Activated naive CD4-positive, alpha-beta T cell treated with anti-CD3 and anti-CD28 coated beads, Interleukin-2, amount 50 U/mL, for 72 hours (primary cell): ENCODE measurements around the gene KIAA0513. TPM values are rescaled to one million over a fixed set of nuclear protein-coding genes. Genes with fewer than 3 reads are reported as not detected.

Experiments
- ATAC-seq, 2 donors: fragments of 150-1000 bp; cut with Tn5 transposase; 2 replicates each; pipeline ENCODE4 v1.10.0; 2021; ENCODE audit warnings: mild to moderate bottlenecking in 2 of 2, moderate library complexity in 2 of 2
- DNase-seq, 2 donors: peaks; one replicate each; pipeline ENCODE4 v3.0.0; 2021 to 2022; ENCODE audit warnings: low spot score in 2 of 2
- H3K27ac Mint-ChIP-seq, 2 donors: one replicate each; pipeline ENCODE4 v1.8.0; 2022; ENCODE audit warnings: mild to moderate bottlenecking in 2 of 2, mixed read lengths in 2 of 2
- H3K36me3 Mint-ChIP-seq, 2 donors: one replicate each; pipeline ENCODE4 v1.8.0; 2022; ENCODE audit warnings: mixed read lengths in 2 of 2
- H3K9me3 Mint-ChIP-seq, 2 donors: one replicate each; pipeline ENCODE4 v1.8.0; 2022; ENCODE audit warnings: mixed read lengths in 2 of 2
- total RNA-seq, 2 donors: library from RNA; stranded (reverse); gene quantifications; one replicate each; pipeline ENCODE4 v1.2.3, GENCODE V29; 2022

KIAA0513 gene
- total RNA-seq, 2 donors from 2014 or later, result 5.5 to 15.0 TPM

DNA sequence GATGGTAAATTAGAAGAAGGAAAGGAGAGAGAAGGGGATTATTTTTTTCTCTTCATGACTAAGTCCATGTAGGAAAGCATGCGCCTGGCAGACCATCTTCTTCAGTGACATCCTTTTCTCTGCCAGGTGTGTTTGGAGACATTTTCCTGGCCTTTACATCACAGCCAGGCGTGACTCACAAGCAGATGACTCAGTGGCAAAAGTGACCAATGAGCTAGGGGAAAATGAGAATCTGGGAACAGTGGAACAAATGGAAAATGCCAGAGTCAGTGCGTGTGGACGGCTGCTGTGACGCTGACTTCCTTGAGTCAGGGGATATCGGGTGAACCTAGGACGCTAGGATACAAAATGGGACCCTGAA is 9.4 kb downstream of the KIAA0513 start:
- DNase-seq, result no peak
- Mint-ChIP-seq H3K27ac (peak overlapping the region; percentile 3 to 25), H3K9me3 (no peaks in the 10 kb centered on the region)

GRCh38 chr16:85037721-85038120 is 10.1 kb downstream of the KIAA0513 start:
- no peak overlapping the region for H3K27ac Mint-ChIP-seq
- no peaks in the 10 kb centered on the region for H3K9me3 Mint-ChIP-seq
- no peak for DNase-seq
- no peak for ATAC-seq
- no peaks in the 10 kb centered on the region for H3K36me3 Mint-ChIP-seq

More for the DNA sequence above, 9.4 kb downstream of the KIAA0513 start:
- H3K36me3 Mint-ChIP-seq, result no peaks in the 10 kb centered on the region
- ATAC-seq, result peak in 1 of 2 donors; percentile 78

DNA sequence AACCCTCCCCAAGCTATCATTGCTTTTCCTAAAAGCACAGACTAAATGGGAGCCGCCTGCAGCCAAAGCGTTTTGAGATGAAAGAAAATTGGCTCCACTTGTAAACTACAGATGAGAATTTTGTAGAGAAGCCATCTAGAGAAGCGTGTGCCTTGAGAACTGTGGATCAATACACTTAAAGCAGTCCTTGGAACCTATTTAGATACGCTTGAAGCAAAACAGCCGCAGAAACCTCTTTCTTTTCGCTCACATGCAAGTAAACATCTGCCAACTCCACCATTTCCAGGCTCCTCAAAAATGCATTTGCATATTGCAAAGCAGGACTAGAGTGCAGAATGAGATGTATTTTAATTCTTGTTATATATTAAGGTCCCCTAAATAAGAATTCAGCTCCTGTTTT is 13.1 kb downstream of the KIAA0513 start:
- no peak overlapping the region for H3K27ac Mint-ChIP-seq
- no peaks in the 10 kb centered on the region for H3K36me3 Mint-ChIP-seq
- ATAC-seq (no peak), DNase-seq (no peak)
- no peaks in the 10 kb centered on the region for H3K9me3 Mint-ChIP-seq

GRCh38 chr16:85041219-85042166 is 13.9 kb downstream of the KIAA0513 start:
- H3K27ac Mint-ChIP-seq, result no peak overlapping the region
- ATAC-seq (no peak), DNase-seq (no peak)
- no peaks in the 10 kb centered on the region for H3K36me3 Mint-ChIP-seq
- H3K9me3 Mint-ChIP-seq, result no peaks in the 10 kb centered on the region

- H3K36me3 Mint-ChIP-seq, result no peaks in the 10 kb centered on the region
- no peak overlapping the region for H3K27ac Mint-ChIP-seq
- ATAC-seq (no peak), DNase-seq (no peak)
- H3K9me3 Mint-ChIP-seq, result no peaks in the 10 kb centered on the region
These were observed 14.6 kb downstream of the KIAA0513 start for GRCh38 chr16:85042167-85042526.

DNA sequence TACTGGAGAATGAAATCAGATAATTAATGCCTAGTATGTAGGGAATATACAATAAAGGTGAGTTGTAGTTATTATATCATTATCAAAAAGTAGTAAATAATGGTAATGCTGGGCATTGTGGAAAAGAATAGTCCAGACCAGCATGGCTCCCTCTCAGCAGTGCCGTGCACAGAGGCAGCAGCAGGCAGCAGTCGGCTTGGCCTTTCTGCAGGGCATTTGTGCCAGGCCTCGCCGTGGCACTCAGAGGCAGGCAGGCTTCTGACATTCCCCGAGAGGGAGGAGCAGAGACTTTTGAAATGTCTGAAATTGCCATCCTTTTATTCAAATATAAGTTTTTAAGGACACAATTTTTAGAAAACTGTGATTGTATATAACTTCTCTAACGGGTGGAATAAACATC is 15.0 kb downstream of the KIAA0513 start:
- Mint-ChIP-seq H3K36me3 (no peaks in the 10 kb centered on the region), H3K27ac (no peak overlapping the region)
- DNase-seq, result no peak

DNA sequence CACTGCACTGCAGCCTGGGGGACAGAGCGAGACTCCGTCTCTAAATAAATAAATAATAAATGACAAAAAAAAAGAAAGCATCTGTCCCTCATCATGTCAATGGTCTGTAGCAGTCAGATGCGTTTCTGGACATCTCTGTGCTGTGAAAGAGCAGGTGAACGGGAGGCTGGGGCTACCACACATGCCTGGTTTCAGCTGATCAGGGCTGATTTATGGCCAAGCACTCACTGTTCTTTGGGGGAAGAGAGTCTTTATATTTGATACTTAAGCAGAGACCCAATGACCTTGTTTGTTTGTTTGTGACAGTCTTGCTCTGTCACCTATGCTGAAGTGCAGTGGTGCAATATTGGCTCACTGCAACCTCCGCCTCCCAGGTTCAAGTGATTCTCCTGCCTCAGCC is 17.5 kb downstream of the KIAA0513 start:
- no peaks in the 10 kb centered on the region for H3K9me3 Mint-ChIP-seq
- peak overlapping the region in 1 of 2 donors; percentile 44 for H3K27ac Mint-ChIP-seq
- DNase-seq (no peak), ATAC-seq (no peak)
- no peaks in the 10 kb centered on the region for H3K36me3 Mint-ChIP-seq

More for the DNA sequence above, 15.0 kb downstream of the KIAA0513 start:
- H3K9me3 Mint-ChIP-seq, result no peaks in the 10 kb centered on the region
- no peak for ATAC-seq

- Mint-ChIP-seq H3K27ac (no peak overlapping the region), H3K36me3 (no peaks in the 10 kb centered on the region), H3K9me3 (no peaks in the 10 kb centered on the region)
- ATAC-seq, result no peak
- DNase-seq, result no peak
These were observed 18.3 kb downstream of the KIAA0513 start for GRCh38 chr16:85045641-85046471.

DNA sequence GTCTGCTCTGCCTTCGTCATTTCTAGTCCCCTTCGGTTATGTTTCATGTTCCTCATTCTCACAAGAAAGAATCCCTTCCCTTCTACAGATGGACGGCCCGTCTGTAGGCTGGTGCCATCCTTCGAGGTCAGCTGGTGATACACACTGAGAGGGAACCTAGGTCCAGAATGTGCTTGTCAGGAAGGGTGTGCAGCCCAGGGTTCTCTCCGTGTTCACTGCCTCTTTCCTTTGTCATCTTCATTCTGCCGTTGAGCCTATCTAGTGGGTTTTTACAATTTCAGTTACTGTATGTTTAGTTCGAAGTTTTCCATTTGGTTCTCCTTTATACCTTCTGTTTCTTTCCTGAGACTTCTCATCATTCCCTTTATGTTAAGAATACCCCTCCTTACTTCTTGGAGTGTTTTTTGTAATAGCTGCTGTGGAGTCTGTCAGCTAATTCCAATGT is 18.9 kb downstream of the KIAA0513 start:
- no peak for DNase-seq
- no peak for ATAC-seq
- no peak overlapping the region for H3K27ac Mint-ChIP-seq
- no peaks in the 10 kb centered on the region for H3K36me3 Mint-ChIP-seq
- no peaks in the 10 kb centered on the region for H3K9me3 Mint-ChIP-seq

- peak; percentile 34 to 57 for ATAC-seq
These were observed 19.6 kb downstream of the KIAA0513 start for GRCh38 chr16:85046931-85047866.

DNA sequence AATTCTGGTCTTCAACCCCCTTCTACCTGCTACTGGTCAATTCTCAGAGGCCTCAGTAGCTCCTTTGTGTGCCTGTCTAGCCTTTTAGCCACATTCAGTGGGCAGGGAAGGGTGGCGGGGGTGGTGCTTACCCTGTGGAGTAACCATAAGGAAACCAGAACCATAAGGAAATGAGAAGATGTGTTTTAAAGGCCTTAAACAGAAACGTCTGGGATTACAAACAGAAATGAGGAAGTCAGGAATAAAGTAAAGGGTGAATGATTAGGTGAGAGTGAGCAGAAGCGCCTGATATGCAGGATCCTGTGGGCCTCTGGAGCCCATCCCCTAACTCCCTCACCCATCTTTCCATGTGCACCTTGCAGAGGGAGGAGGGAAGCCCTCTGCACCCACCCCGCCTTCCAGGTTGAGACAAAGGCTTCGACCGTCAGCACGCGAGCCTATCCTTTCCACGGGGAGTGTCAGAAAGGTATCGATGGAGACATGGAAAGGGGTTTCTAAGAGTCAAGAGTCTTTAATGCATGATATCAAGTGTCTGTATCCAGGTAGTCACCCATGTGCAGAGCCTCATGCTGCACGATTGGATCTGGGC is 20.4 kb downstream of the KIAA0513 start:
- no peak for ATAC-seq

More at GRCh38 chr16:85046931-85047866, 19.6 kb downstream of the KIAA0513 start:
- Mint-ChIP-seq H3K36me3 (no peaks in the 10 kb centered on the region), H3K27ac (peak overlapping the region; percentile 45 to 76), H3K9me3 (no peaks in the 10 kb centered on the region)
- DNase-seq, result no peak

GRCh38 chr16:85048921-85049562 is 21.4 kb downstream of the KIAA0513 start:
- ATAC-seq (no peak), DNase-seq (no peak)
- H3K9me3 Mint-ChIP-seq, result no peaks in the 10 kb centered on the region
- no peaks in the 10 kb centered on the region for H3K36me3 Mint-ChIP-seq
- no peak overlapping the region for H3K27ac Mint-ChIP-seq

More for the DNA sequence above, 20.4 kb downstream of the KIAA0513 start:
- no peaks in the 10 kb centered on the region for H3K9me3 Mint-ChIP-seq
- DNase-seq, result no peak
- no peaks in the 10 kb centered on the region for H3K36me3 Mint-ChIP-seq
- H3K27ac Mint-ChIP-seq, result no peak overlapping the region

- no peaks in the 10 kb centered on the region for H3K36me3 Mint-ChIP-seq
- no peaks in the 10 kb centered on the region for H3K9me3 Mint-ChIP-seq
- ATAC-seq (no peak), DNase-seq (no peak)
- no peak overlapping the region for H3K27ac Mint-ChIP-seq
These were observed 22.2 kb downstream of the KIAA0513 start for GRCh38 chr16:85049706-85050305.

DNA sequence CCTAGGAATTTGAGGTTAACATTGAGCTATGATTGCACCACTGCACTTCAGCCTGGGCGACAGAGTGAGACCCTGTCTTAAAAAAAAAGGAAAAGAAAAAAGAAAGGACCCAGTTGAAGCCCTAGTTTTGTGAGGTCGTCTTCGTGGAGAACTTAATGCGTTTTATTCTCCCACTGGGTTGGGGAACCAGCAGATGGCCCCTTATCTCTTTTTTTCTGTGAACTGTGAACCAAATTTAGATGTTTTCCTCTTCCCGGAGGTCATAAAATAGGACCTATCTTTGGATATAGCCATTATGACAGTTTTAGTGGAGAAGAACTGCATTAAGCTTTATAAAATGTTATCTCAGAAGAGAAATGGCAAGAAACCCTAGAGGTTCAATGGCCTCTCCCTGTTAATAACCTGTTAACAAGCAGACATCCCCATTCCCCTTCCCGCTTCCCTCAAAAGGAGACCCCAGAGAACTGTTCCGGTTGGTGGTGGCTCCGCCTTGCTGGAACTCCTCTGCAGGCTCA is 23.5 kb downstream of the KIAA0513 start:
- DNase-seq (no peak), ATAC-seq (no peak)
- Mint-ChIP-seq H3K27ac (no peak overlapping the region), H3K36me3 (no peaks in the 10 kb centered on the region), H3K9me3 (no peaks in the 10 kb centered on the region)

- H3K36me3 Mint-ChIP-seq, result no peaks in the 10 kb centered on the region
- ATAC-seq (no peak), DNase-seq (no peak)
- no peak overlapping the region for H3K27ac Mint-ChIP-seq
- no peaks in the 10 kb centered on the region for H3K9me3 Mint-ChIP-seq
These were observed 24.1 kb downstream of the KIAA0513 start for GRCh38 chr16:85051683-85052082.
